Measurements from ENCODE around the gene ZNF860.
A peak's percentile ranks its signal among the peaks of the same experiment; 100 is the strongest.
"Not testable (repeated sequence)": the region's sequence is repeated elsewhere in the genome, so short reads cannot be mapped to it uniquely, and the experiment has no call there.

Gene ZNF860

GRCh38 chr3:31962801-31963205, 18.7 kb upstream of the ZNF860 start:
- DNase-seq: no peak

- DNase-seq: no peak
These were observed 14.5 kb upstream of the ZNF860 start for GRCh38 chr3:31966978-31967591.

DNA sequence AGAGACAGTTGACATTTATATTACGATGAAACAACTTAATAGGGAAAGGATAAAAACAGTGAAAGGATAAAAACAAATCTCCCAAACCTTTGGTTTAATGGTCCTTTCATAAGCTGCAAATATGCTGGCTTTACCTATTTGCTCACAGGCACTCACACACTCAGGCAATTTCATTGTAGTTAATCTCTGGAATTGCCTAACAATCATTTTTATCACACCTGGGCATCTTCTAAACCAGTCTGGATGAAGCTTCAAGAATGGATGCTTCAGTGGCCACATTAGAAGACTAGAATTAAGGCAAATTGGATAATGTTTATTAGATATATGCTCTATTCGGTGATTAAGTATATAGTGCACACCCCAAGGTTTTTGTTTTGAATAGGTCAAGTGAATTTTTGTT, 14.0 kb upstream of the ZNF860 start:
- DNase-seq: no peak

- DNase-seq: peak; percentile 74
These were observed 13.1 kb upstream of the ZNF860 start for GRCh38 chr3:31968369-31968926.

DNA sequence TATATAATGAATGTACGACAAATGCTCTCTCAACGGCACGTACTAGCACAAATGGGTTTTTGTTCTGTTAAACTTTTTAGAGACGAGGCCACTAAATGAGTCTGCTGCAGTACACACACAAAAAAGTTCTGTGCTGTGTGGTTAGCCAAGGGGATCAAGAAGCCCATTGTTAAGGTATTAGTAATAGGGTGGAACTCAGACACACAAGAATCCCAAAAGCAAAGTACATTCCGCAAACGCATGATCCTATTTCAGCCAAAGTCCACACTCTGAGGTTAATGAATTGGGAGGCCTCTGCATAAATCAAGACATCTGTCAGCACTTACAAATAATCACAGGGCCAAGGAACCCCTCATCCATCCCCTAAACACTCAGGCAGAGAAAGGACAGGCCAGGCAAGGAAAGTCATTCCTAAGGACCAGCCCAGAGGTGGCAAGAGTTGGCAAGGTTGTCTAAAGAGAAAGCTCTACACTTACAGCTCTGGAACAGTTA, 12.6 kb upstream of the ZNF860 start:
- DNase-seq: peak; percentile 97

DNA sequence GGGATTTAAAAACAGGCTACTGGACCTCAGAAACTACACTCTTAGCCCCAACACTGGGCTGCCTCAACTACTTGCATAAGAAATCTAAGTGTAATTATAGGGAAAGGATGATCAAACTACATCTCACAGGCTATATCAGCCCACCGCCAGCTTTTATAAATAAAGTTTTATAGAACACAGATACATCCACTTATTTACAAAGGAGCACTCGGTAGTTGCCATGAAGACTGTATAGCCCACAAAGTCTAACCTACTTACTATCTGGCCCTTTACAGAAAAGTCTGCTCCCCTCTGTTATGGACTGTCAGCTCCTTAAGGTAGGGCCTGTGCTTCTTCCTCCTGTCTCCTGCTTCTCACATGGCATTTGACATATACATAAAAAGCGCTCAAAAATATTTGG, 9.9 kb upstream of the ZNF860 start:
- no peak for DNase-seq

DNA sequence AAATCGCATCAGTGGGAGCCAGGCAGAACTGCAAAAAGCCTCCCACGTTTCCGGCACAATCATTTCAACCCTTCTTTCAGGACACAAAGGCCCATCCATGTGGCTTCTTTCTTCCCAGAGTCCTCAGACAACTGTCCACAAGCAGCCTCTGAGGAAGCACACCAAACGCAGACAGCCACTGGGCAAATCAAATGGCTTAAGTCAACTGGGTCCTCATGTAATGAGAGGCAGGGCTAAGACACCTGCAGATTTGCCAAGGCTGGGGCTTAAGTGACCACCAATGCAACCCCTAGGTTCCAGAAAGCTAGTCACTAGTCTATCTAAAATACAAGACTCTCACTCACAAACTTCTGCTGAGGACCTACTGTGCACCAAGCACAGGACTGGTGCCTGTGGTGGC, 8.5 kb upstream of the ZNF860 start:
- no peak for DNase-seq

- DNase-seq: no peak
These were observed 7.7 kb upstream of the ZNF860 start for GRCh38 chr3:31973837-31974236.

- peak; percentile 39 for DNase-seq
These were observed 7.1 kb upstream of the ZNF860 start for GRCh38 chr3:31974471-31974870.

DNA sequence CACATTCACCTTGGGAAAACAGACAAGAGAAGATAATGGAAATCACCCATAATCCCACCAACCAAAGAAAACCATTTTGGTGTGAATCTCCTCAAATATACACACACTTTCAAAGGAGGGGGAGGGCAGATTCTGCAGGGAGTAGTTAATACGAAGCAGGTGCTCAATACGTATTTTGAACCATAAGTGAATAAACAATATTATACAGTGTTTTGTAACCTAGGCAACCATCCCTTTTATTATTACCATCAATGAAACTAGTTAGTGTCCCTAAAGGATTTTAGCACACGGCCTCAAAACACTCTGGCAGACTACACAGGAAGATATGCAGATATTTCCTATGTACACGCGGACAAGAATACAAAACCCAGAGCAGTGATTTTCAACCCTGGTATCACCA, 6.6 kb upstream of the ZNF860 start:
- no peak for DNase-seq

DNA sequence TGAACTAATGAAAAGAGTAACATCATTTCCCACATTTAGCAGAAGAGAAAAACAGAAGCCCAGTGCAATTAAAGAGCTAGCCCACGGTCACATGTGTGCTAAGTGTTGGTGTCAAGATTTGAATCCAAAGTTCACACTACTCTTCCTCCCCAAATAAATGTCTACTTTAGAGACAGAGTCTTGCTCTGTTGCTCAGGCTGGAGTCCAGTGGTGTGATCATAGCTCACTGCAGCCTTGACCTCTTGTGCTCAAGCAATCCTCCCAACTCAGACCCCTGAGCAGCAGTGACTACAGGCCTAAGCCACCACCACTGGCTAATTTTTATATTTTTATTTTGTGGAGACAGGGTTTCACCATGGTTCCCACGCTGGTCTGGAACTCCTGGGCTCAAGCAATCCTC, 5.2 kb upstream of the ZNF860 start:
- DNase-seq: no peak

DNA sequence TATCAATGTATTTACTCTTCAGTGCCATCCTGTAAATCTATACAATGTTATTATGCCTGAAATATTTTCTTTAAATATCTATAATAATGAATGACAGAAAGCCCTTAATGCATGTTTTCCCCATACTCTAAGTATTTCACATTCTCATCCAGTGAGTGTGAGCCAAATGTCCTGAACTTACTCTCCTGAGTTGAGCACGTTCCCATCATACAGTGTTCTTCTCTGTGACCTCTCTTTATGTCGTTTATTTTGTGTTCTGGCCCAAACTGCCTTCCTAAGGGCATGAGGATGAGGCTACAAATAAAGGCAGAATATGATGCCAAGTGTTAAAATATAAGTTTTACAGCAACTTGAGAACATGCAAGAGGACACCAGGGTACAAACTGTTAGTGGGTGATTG, 3.8 kb upstream of the ZNF860 start:
- no peak for DNase-seq

DNA sequence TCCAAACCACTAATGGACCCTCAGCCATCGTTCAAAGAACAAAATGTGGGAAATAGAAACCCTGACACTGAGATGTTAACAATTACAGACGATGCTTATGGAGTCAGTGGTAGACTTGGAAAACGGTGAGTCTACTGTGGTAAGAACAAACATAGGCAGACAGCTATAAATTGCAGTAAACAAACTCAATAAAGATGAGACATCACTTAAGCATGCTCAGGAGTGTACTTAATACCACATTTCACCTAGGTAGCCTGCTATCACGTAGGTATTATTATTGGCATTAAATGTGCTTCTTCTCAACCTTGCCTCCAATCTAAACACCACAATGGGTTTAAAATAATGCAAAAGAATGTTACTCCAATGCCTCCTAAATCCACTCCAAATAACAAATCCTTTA, 3.0 kb upstream of the ZNF860 start:
- no peak for DNase-seq

DNA sequence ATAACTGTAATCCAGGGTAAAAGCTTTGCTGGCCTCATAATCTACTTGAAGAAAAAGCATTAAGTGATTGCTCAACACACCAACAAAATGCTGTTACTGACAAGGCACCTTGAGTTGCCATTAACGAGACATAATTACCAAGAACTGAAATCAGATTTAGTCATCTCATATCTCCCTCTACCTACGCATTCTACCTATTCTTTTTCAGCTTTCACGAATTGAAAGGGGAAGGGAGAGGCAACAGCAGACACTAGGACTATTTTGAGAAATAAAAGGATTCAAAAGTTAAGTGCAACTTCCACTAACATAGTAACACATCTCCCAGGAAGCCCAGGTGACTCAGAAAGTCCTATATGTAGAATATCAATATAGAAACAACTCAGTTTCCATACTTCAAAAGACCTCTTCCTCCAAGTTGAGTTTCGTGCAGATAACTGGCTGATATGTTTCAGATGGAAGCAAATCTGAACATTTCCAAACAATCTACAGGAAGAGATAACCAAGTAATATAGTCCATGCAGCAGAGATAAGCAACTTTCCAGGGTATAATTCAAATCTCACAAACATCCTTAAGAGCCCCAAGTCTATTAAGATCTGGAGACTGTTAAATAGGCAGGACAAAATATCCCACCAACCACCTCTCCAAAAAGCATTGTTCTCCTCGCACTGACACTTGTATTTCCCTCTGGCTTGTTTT, 2.4 kb upstream of the ZNF860 start:
- no peak for DNase-seq

GRCh38 chr3:31980530-31981205, 882 bp upstream of the ZNF860 start:
- peak; percentile 31 for DNase-seq

GRCh38 chr3:31984321-31984720, 2.8 kb downstream of the ZNF860 start:
- DNase-seq: no peak

- DNase-seq: no peak
These were observed 4.3 kb downstream of the ZNF860 start for GRCh38 chr3:31985831-31986230.

GRCh38 chr3:31988271-31988670, 6.7 kb downstream of the ZNF860 start:
- peak; percentile 73 for DNase-seq

- not testable (repeated sequence) for DNase-seq
These were observed 11.4 kb downstream of the ZNF860 start for GRCh38 chr3:31992995-31993394.

- DNase-seq: no peak
These were observed 12.3 kb downstream of the ZNF860 start for GRCh38 chr3:31993843-31994242.

DNA sequence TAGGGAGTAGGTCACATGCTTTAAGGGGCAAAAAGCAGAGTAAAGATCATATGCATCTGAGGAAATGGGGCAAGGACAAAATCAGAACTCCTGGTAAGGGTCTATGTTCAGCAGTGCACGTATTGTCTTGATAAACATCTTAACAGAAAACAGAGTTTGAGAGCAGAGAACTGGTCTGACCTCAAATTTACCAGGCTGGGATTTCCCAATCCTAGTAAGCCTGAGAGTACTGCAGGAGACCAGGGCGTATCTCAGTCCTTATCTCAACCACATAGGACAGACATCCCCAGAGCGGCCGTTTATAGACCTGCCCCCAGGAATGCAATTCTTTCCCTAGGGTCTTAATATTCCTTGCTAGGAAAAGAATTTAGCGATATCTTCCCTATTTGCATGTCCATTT, 13.5 kb downstream of the ZNF860 start:
- not testable (repeated sequence) for DNase-seq

DNA sequence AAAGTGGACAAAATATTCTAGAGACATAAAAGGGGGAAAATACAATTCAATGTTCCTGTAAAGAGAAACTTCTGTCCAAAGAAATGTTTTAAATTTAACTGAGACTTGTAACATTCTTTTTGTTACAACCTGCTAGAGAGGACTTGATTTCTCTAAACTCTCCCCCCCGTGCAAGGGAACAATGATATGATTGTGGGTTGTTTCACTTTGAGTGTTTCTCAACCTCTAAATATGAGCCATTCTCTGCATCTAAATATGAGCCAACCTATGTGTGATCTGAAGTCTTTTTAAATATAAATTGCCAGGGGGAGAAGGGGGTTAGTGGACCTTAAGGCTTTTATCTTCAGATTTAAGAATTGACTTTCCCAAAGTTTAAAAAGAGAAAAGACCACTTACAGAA, 14.6 kb downstream of the ZNF860 start:
- DNase-seq: no peak

DNA sequence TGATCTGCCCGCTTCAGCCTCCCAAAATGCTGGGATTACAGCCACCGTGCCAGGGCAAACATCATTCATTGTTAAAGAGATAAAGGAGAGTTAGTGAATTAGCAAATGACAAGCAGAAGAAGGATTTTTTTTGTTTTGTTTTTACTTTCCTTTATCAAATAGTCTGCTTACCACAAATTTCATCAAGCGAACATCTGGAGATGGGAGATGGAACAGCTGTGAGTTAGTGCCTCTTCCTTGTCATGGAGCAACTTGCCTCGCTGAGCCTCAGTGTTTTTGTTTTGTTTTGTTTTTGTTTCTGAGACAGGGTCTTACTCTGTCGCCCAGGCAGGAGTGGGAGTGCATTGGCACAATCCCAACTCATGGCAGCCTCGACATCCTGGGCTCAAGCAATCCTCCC, 15.9 kb downstream of the ZNF860 start:
- DNase-seq: no peak

DNA sequence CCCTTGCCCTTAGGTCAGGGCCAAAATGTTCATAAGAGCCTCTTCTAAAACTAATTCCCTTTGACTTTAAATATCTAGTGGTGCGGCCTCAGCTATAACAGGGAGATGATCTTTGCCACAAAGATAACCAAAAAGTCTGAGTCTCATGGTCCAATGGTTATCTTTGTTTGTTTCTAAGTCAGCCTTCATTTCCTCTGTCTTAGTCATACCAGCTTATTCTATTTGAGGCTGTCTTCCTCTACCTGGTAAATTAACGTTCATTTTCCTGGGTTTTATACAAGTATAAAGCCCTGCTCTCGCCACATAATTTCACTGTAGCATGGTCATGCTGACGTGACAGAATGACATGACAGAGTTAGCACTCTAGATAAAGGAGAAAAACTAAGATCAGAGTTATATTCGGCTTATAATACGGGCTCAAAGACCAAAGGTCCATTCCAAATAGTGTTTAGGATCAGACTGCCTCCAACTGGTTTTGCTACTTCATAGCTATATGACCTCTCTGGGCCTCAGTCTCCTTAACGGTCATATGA, 18.4 kb downstream of the ZNF860 start:
- DNase-seq: no peak
